Caco-2 (cell line): ENCODE data around the gene GATM. TPM values are rescaled to one million over a fixed set of nuclear protein-coding genes. Genes with fewer than 3 reads are reported as not detected.

Source experiments
- BruUV-seq: library from RNA; stranded (reverse); fragments of 400-500 nt; replicated peaks from 2 replicates; lab custom pipeline; 2021; lab: Mats Ljungman, UMichigan
- CTCF ChIA-PET: fragments of 300-600 bp; sonication (Branson Sonifier 250); formaldehyde crosslinking; loops from one replicate; lab custom pipeline; 2022; ENCODE audit warnings: antibody characterized with exemption; lab: Charles Lee
- POLR2A ChIA-PET: fragments of 300-600 bp; sonication (Branson Sonifier 250); formaldehyde crosslinking; loops from one replicate; lab custom pipeline; 2022; ENCODE audit warnings: antibody characterized with exemption; lab: Charles Lee
- DNase-seq, 2 experiments: peaks; one replicate each; pipeline versions ENCODE4 v3.0.0 to v3.0.0-alpha.2; 2020 to 2022
- H3K27me3 ChIP-seq: replicated peaks from 2 replicates; pipeline ENCODE4 v1.6.0; 2011; ENCODE audit warnings: low read length; ENCODE audit not compliant: control insufficient read depth, insufficient read depth
- H3K36me3 ChIP-seq: 2 replicates; pipeline ENCODE4 v1.5.1; 2011; ENCODE audit warnings: low read length; ENCODE audit not compliant: control insufficient read depth, insufficient read depth
- H3K4me1 ChIP-seq: fragments of 250-450 bp; sonication (Bioruptor Pico); 2 replicates; pipeline ENCODE4 v1.5.1; 2020; ENCODE audit warnings: mild to moderate bottlenecking
- H3K4me3 ChIP-seq: 2 replicates; pipeline ENCODE4 v1.5.1; 2011; ENCODE audit warnings: low read depth, mild to moderate bottlenecking, control low read depth, low read length
- H3K9me3 ChIP-seq: fragments of 250-450 bp; sonication (Bioruptor Pico); 2 replicates; pipeline ENCODE4 v1.5.1; 2020; ENCODE audit warnings: mild to moderate bottlenecking, moderate library complexity
- H3K27ac Mint-ChIP-seq: one replicate; pipeline ENCODE4 v1.8.0; 2022; ENCODE audit warnings: mixed read lengths; ENCODE audit not compliant: unreplicated experiment
- H3K27me3 Mint-ChIP-seq: one replicate; pipeline ENCODE4 v1.8.0; 2022; ENCODE audit warnings: mixed read lengths; ENCODE audit not compliant: insufficient read depth, unreplicated experiment
- H3K36me3 Mint-ChIP-seq: one replicate; pipeline ENCODE4 v1.8.0; 2022; ENCODE audit warnings: mild to moderate bottlenecking, mixed read lengths; ENCODE audit not compliant: insufficient read depth, unreplicated experiment
- H3K4me1 Mint-ChIP-seq: one replicate; pipeline ENCODE4 v1.8.0; 2022; ENCODE audit warnings: low read depth, mixed read lengths; ENCODE audit not compliant: unreplicated experiment
- H3K4me3 Mint-ChIP-seq: one replicate; pipeline ENCODE4 v1.8.0; 2022; ENCODE audit warnings: mild to moderate bottlenecking, moderate library complexity, mixed read lengths; ENCODE audit not compliant: unreplicated experiment
- H3K9me3 Mint-ChIP-seq: one replicate; pipeline ENCODE4 v1.8.0; 2022; ENCODE audit warnings: mixed read lengths; ENCODE audit not compliant: unreplicated experiment
- intact Hi-C: fragments of 100-400 bp; cut with micrococcal nuclease; formaldehyde crosslinking; loops from one replicate; pipeline ENCODE4 v1.10.0; 2022; ENCODE audit not compliant: unreplicated experiment
- total RNA-seq: library from RNA; stranded (reverse); gene quantifications from 2 replicates; pipeline ENCODE4 v1.2.3, GENCODE V29; 2022
- TF ChIP-seq, protein P1 (sequence below), 2 experiments: fragments of 200-600 bp in 1 of 2; IDR thresholded peaks; 1 replicate in 1 of 2; 2 replicates in 1 of 2; pipeline versions ENCODE4 v1.5.1 to v1.8.0; 2011 to 2022; ENCODE audit warnings: antibody characterized with exemption in 1 of 2, control low read depth in 1 of 2, inconsistent platforms in 1 of 2, low read depth in 1 of 2, low read length in 1 of 2, mild to moderate bottlenecking in 1 of 2, moderate library complexity in 1 of 2; ENCODE audit not compliant: insufficient read depth in 1 of 2, severe bottlenecking in 1 of 2, unreplicated experiment in 1 of 2

GATM gene
- total RNA-seq, 1 experiment from 2014 or later = 4.4 TPM

DNA sequence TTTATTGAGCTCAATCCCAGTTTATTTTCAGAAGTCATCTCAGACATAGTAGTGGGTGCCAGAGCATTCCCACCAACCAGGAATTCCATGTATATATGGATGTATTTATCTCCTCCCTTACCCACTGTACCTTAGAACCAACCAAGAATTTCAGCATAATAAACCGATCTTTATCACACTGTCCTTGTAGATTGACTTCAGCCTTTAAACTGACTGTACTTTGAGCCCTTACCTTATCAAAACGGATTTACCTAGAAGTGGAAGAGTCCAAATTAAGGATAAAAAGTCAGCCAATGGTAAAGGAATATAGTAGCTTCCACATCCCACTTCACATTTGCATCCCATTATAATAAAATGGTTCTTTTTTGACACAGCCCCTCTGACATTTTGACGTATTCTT is 37.9 kb downstream of the GATM start:
- no peak overlapping the region for H3K4me3 Mint-ChIP-seq
- Histone ChIP-seq H3K27me3 (no peaks in the 10 kb centered on the region), H3K36me3 (no peaks in the 10 kb centered on the region; the same call in 1 of the 2 replicates), H3K4me1 (peaks cover 79% of the 10 kb centered on the region), H3K4me3 (no peak overlapping the region), H3K9me3 (peaks cover 3% of the 10 kb centered on the region; the same call in 1 of the 2 replicates)
- H3K27ac Mint-ChIP-seq = no peak overlapping the region
- H3K27me3 Mint-ChIP-seq = no peaks in the 10 kb centered on the region
- peaks cover 14% of the 10 kb centered on the region for H3K36me3 Mint-ChIP-seq
- ChIA-PET CTCF (no interaction called here), POLR2A (no interaction called here)
- H3K9me3 Mint-ChIP-seq = no peaks in the 10 kb centered on the region
- TF ChIP-seq, protein P1, sequence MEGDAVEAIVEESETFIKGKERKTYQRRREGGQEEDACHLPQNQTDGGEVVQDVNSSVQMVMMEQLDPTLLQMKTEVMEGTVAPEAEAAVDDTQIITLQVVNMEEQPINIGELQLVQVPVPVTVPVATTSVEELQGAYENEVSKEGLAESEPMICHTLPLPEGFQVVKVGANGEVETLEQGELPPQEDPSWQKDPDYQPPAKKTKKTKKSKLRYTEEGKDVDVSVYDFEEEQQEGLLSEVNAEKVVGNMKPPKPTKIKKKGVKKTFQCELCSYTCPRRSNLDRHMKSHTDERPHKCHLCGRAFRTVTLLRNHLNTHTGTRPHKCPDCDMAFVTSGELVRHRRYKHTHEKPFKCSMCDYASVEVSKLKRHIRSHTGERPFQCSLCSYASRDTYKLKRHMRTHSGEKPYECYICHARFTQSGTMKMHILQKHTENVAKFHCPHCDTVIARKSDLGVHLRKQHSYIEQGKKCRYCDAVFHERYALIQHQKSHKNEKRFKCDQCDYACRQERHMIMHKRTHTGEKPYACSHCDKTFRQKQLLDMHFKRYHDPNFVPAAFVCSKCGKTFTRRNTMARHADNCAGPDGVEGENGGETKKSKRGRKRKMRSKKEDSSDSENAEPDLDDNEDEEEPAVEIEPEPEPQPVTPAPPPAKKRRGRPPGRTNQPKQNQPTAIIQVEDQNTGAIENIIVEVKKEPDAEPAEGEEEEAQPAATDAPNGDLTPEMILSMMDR (IDR thresholded peaks at IDR 0.05; ENCODE audit: insufficient read depth in 1 of 2, low read depth in 1 of 2, low read length in 1 of 2, severe bottlenecking in 1 of 2, unreplicated experiment in 1 of 2) = no peak
- intact Hi-C loops = no loop called here
- no TSS peak for BruUV-seq
- no peak for DNase-seq
- H3K4me1 Mint-ChIP-seq = peaks cover 18% of the 10 kb centered on the region

- Mint-ChIP-seq H3K4me1 (peaks cover 11% of the 10 kb centered on the region), H3K27me3 (no peaks in the 10 kb centered on the region), H3K36me3 (peaks cover 14% of the 10 kb centered on the region), H3K4me3 (no peak overlapping the region), H3K27ac (peak overlapping the region; percentile 27), H3K9me3 (no peaks in the 10 kb centered on the region)
- intact Hi-C loops = no loop called here
- ChIA-PET CTCF (interaction anchor here (0.7 kb wide), 2 partner anchors 38 to 55 kb away, joined by 3 to 4 read pairs; no protein-coding TSS in a partner anchor), POLR2A (no interaction called here)
- Histone ChIP-seq H3K9me3 (peaks cover 7% of the 10 kb centered on the region; the same call in 1 of the 2 replicates), H3K4me3 (no peak overlapping the region), H3K36me3 (no peaks in the 10 kb centered on the region; the same call in 1 of the 2 replicates), H3K27me3 (no peaks in the 10 kb centered on the region), H3K4me1 (peaks cover 81% of the 10 kb centered on the region)
- DNase-seq = peak; percentile 28 to 57
- BruUV-seq = no TSS peak
- TF ChIP-seq, protein P1 (IDR thresholded peaks at IDR 0.05; ENCODE audit: insufficient read depth in 1 of 2, low read depth in 1 of 2, low read length in 1 of 2, severe bottlenecking in 1 of 2, unreplicated experiment in 1 of 2) = no peak
Observed at GRCh38 chr15:45338417-45338816, 39.9 kb downstream of the GATM start.

- no peaks in the 10 kb centered on the region; the same call in 1 of the 2 replicates for H3K36me3 ChIP-seq
- DNase-seq = no peak
- Mint-ChIP-seq H3K36me3 (peaks cover 14% of the 10 kb centered on the region), H3K4me1 (peaks cover 6% of the 10 kb centered on the region), H3K27ac (no peak overlapping the region), H3K4me3 (no peak overlapping the region), H3K9me3 (no peaks in the 10 kb centered on the region), H3K27me3 (no peaks in the 10 kb centered on the region)
- intact Hi-C loops = no loop called here
- peaks cover 73% of the 10 kb centered on the region for H3K4me1 ChIP-seq
- BruUV-seq = no TSS peak
- H3K4me3 ChIP-seq = no peak overlapping the region
- H3K9me3 ChIP-seq = peaks cover 14% of the 10 kb centered on the region; the same call in 1 of the 2 replicates
- TF ChIP-seq, protein P1 (IDR thresholded peaks at IDR 0.05; ENCODE audit: insufficient read depth in 1 of 2, low read depth in 1 of 2, low read length in 1 of 2, severe bottlenecking in 1 of 2, unreplicated experiment in 1 of 2) = no peak
- H3K27me3 ChIP-seq = no peaks in the 10 kb centered on the region
- ChIA-PET CTCF (no interaction called here), POLR2A (no interaction called here)
Observed at GRCh38 chr15:45337224-45337623, 41.1 kb downstream of the GATM start.
